Lower leg skin (tissue), 3 donors: ENCODE measurements around the gene PLEKHG4B.

Source experiments
- POLR2A ChIP-seq, 2 donors: fragments of 450-650 bp; IDR thresholded peaks; one replicate each; pipeline ENCODE4 v1.6.1; 2016 to 2017; ENCODE audit warnings: antibody characterized with exemption in 2 of 2, mild to moderate bottlenecking in 1 of 2, moderate library complexity in 1 of 2
- TF ChIP-seq, protein P1 (sequence below), 3 donors: fragments of 450-650 bp; IDR thresholded peaks; one replicate each; pipeline ENCODE4 v1.5.1; 2016; ENCODE audit warnings: antibody characterized with exemption in 3 of 3, mild to moderate bottlenecking in 3 of 3, moderate library complexity in 2 of 3

DNA sequence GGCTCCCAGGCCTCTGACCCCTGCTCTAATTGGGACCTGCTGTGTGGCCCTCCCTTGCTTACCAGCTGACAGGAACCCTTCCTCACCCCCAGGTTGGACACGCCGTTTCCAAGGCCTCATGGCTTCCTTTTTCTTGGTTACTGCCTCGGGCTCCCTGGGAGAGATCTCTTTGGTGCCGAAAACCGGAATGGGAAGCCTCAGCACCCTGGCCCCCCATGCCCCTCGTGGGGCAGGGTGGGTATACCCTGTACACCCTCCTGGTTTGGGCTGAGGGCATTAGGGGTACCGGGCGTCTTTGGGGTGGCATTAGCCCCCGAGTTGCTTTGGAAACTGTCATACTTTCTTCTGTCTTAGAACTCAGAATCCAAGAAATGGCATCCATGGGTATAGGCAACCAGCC lies 89.2 kb downstream of the PLEKHG4B start:
- TF ChIP-seq, protein P1, sequence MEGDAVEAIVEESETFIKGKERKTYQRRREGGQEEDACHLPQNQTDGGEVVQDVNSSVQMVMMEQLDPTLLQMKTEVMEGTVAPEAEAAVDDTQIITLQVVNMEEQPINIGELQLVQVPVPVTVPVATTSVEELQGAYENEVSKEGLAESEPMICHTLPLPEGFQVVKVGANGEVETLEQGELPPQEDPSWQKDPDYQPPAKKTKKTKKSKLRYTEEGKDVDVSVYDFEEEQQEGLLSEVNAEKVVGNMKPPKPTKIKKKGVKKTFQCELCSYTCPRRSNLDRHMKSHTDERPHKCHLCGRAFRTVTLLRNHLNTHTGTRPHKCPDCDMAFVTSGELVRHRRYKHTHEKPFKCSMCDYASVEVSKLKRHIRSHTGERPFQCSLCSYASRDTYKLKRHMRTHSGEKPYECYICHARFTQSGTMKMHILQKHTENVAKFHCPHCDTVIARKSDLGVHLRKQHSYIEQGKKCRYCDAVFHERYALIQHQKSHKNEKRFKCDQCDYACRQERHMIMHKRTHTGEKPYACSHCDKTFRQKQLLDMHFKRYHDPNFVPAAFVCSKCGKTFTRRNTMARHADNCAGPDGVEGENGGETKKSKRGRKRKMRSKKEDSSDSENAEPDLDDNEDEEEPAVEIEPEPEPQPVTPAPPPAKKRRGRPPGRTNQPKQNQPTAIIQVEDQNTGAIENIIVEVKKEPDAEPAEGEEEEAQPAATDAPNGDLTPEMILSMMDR (IDR thresholded peaks at IDR 0.05) = no peak
- TF ChIP-seq POLR2A (IDR thresholded peaks at IDR 0.05) = no peak
